GM19193 (cell line): ENCODE data around the gene PRPS1.

Source experiments
- POLR2A ChIP-seq: IDR thresholded peaks from 4 replicates; pipeline ENCODE4 v1.6.1; 2011; ENCODE audit not compliant: insufficient read depth, insufficient read length; ENCODE audit errors: extremely low read depth

PRPS1 gene

GRCh38 chrX:107683124-107683895, 55.0 kb downstream of the PRPS1 start:
- TF ChIP-seq POLR2A = no peak

- no peak for TF ChIP-seq POLR2A
Measured at GRCh38 chrX:107683931-107684330, 55.6 kb downstream of the PRPS1 start.

- no peak for TF ChIP-seq POLR2A
Measured at GRCh38 chrX:107684956-107685385, 56.7 kb downstream of the PRPS1 start.

- no peak for TF ChIP-seq POLR2A
Measured at GRCh38 chrX:107686026-107686425, 57.7 kb downstream of the PRPS1 start.

GRCh38 chrX:107686792-107687191, 58.5 kb downstream of the PRPS1 start:
- TF ChIP-seq POLR2A = no peak

GRCh38 chrX:107687445-107687844, 59.1 kb downstream of the PRPS1 start:
- no peak for TF ChIP-seq POLR2A

- no peak for TF ChIP-seq POLR2A
Measured at GRCh38 chrX:107691024-107691448, 62.7 kb downstream of the PRPS1 start.

- TF ChIP-seq POLR2A = no peak
Measured at GRCh38 chrX:107699616-107700015, 71.3 kb downstream of the PRPS1 start.

GRCh38 chrX:107700317-107700774, 72.0 kb downstream of the PRPS1 start:
- no peak for TF ChIP-seq POLR2A
